Measurements from ENCODE around the gene CRABP1. TPM values are rescaled to one million over a fixed set of nuclear protein-coding genes. Genes with fewer than 3 reads are reported as not detected.

CRABP1 gene
- polyA plus RNA-seq, 2 of the 4 experiments (the other 2 are of a cell fraction): 0.57 to 1.1 TPM

DNA sequence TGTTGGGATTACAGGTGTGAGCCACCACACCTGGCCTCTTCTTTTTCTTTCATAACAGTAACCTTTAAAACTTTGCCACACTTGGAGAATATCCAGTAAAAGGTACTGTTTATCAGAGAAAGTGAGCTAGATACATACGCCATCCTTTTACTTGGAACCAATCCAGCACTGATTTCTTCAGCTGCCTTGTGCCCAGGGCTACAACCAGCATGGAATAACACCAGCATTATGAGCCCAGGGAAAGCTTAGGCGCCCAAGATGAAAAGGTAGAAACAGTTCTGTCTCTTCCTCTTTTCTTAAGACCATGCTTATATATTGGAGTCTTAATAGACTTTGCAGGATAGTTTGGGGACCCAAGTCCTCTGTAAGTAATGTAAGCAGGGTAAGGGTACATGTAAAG lies 49.1 kb upstream of the CRABP1 start:
- no peak overlapping the region for H3K4me3 ChIP-seq
- H3K4me1 ChIP-seq: no peaks in the 10 kb centered on the region; the same call in 2 of the 3 replicates
- WGBS (ENCODE audit: missing lambda C conversion rate): 47% methylated on average over 2 of the region's 2 CpGs
- no peaks in the 10 kb centered on the region for H3K9me3 ChIP-seq
- ChIA-PET CTCF (interaction anchor here (0.8 to 1.9 kb wide), 8 partner anchors 10 to 182 kb away, joined by 3 to 9 read pairs (median 4); partner anchors contain the start of gene CIB2), POLR2A (interaction anchor here (0.6 to 2.3 kb wide), 2 partner anchors 9 to 13 kb away, joined by 3 to 15 read pairs; partner anchors contain the start of gene SKIC8)
- FAIRE-seq: no peak
- TF ChIP-seq ZNF302 (CRISPR knock-in tag; IDR thresholded peaks at IDR 0.05): no peak
- TF ChIP-seq CEBPB (IDR thresholded peaks at IDR 0.05): no peak
- no peak for TF ChIP-seq SMC3 (IDR thresholded peaks at IDR 0.05)
- TF ChIP-seq EP300 (IDR thresholded peaks at IDR 0.05): no peak
- TF ChIP-seq HEYL (CRISPR knock-in tag; IDR thresholded peaks at IDR 0.05): no peak
- TF ChIP-seq ESRRA (IDR thresholded peaks at IDR 0.05; ENCODE audit: borderline replicate concordance, low read length): no peak
- TF ChIP-seq ZC3H11A (IDR thresholded peaks at IDR 0.05): no peak
- TF ChIP-seq RNF2 (IDR thresholded peaks at IDR 0.05; ENCODE audit: borderline replicate concordance, low read depth): no peak
- TF ChIP-seq MAZ (IDR thresholded peaks at IDR 0.05; ENCODE audit: borderline replicate concordance, low read depth, low read length): no peak
- TF ChIP-seq RCOR1 (IDR thresholded peaks at IDR 0.05; ENCODE audit: low read depth, low read length): no peak
- TF ChIP-seq NPAS2 (CRISPR knock-in tag; IDR thresholded peaks at IDR 0.05; ENCODE audit: borderline replicate concordance): no peak
- no peak for TF ChIP-seq BHLHE40 (IDR thresholded peaks at IDR 0.05; ENCODE audit: low read depth, low read length)
- no peak for TF ChIP-seq MAFK (IDR thresholded peaks at IDR 0.05; ENCODE audit: partially characterized antibody)
- TF ChIP-seq EHMT2 (IDR thresholded peaks at IDR 0.05; ENCODE audit: low read depth): no peak
- TF ChIP-seq HOXB13 (CRISPR knock-in tag; IDR thresholded peaks at IDR 0.05; ENCODE audit: low read depth): no peak
- TF ChIP-seq, protein P1, sequence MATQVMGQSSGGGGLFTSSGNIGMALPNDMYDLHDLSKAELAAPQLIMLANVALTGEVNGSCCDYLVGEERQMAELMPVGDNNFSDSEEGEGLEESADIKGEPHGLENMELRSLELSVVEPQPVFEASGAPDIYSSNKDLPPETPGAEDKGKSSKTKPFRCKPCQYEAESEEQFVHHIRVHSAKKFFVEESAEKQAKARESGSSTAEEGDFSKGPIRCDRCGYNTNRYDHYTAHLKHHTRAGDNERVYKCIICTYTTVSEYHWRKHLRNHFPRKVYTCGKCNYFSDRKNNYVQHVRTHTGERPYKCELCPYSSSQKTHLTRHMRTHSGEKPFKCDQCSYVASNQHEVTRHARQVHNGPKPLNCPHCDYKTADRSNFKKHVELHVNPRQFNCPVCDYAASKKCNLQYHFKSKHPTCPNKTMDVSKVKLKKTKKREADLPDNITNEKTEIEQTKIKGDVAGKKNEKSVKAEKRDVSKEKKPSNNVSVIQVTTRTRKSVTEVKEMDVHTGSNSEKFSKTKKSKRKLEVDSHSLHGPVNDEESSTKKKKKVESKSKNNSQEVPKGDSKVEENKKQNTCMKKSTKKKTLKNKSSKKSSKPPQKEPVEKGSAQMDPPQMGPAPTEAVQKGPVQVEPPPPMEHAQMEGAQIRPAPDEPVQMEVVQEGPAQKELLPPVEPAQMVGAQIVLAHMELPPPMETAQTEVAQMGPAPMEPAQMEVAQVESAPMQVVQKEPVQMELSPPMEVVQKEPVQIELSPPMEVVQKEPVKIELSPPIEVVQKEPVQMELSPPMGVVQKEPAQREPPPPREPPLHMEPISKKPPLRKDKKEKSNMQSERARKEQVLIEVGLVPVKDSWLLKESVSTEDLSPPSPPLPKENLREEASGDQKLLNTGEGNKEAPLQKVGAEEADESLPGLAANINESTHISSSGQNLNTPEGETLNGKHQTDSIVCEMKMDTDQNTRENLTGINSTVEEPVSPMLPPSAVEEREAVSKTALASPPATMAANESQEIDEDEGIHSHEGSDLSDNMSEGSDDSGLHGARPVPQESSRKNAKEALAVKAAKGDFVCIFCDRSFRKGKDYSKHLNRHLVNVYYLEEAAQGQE (IDR thresholded peaks at IDR 0.05): no peak
- no peak for ATAC-seq
- DNase-seq (ENCODE audit: low read depth in 1 of 2, low spot score in 1 of 2): no peak
- H3K4me2 ChIP-seq: no peak overlapping the region
- no peak overlapping the region for H3K27ac ChIP-seq

DNA sequence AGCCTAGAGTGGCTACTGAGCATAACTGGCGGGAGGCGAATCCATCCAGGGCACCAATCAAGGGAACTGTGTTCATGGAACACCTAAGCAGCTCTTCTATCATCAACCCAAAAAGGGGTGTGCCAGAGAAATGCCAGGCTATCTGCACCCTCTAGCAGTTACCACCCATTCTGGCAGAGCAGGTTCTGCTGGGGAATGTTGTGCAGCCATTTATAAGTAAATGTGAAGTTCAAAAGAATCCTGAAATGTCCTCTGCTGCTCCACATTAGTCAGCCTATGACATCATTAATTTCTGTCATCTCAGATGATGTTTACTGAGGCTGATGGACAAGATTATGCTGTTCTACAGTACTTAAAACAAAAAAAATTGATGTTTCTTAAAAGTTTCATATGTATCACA lies 48.5 kb upstream of the CRABP1 start:
- no peak for ATAC-seq
- H3K4me3 ChIP-seq: no peak overlapping the region
- H3K9me3 ChIP-seq: no peaks in the 10 kb centered on the region
- POLR2A ChIA-PET: interaction anchor here (2.3 kb wide), 1 partner anchor 8 kb away, joined by 15 read pairs; the partner anchor contains the start of gene SKIC8
- peak; percentile 70 for FAIRE-seq
- no peak overlapping the region for H3K4me2 ChIP-seq
- TF ChIP-seq HOXB5 (CRISPR knock-in tag; IDR thresholded peaks at IDR 0.05) (no peak), CHD2 (IDR thresholded peaks at IDR 0.05; ENCODE audit: low read length, partially characterized antibody) (no peak), SMC3 (IDR thresholded peaks at IDR 0.05) (no peak), TFCP2L1 (CRISPR knock-in tag; IDR thresholded peaks at IDR 0.05) (no peak), ZSCAN20 (CRISPR knock-in tag; IDR thresholded peaks at IDR 0.05) (no peak), JUN (IDR thresholded peaks at IDR 0.05) (no peak), GATA3 (IDR thresholded peaks at IDR 0.05; ENCODE audit: borderline replicate concordance) (no peak), MYC (IDR thresholded peaks at IDR 0.05; ENCODE audit: borderline replicate concordance, low read length) (no peak), RCOR1 (IDR thresholded peaks at IDR 0.05; ENCODE audit: low read depth, low read length) (no peak), HOXA7 (CRISPR knock-in tag; IDR thresholded peaks at IDR 0.05) (no peak)
- TF ChIP-seq, protein P2, sequence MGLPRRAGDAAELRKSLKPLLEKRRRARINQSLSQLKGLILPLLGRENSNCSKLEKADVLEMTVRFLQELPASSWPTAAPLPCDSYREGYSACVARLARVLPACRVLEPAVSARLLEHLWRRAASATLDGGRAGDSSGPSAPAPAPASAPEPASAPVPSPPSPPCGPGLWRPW (IDR thresholded peaks at IDR 0.05): no peak
- TF ChIP-seq, protein P3, sequence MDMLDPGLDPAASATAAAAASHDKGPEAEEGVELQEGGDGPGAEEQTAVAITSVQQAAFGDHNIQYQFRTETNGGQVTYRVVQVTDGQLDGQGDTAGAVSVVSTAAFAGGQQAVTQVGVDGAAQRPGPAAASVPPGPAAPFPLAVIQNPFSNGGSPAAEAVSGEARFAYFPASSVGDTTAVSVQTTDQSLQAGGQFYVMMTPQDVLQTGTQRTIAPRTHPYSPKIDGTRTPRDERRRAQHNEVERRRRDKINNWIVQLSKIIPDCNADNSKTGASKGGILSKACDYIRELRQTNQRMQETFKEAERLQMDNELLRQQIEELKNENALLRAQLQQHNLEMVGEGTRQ (IDR thresholded peaks at IDR 0.05): no peak
- TF ChIP-seq, protein P4, sequence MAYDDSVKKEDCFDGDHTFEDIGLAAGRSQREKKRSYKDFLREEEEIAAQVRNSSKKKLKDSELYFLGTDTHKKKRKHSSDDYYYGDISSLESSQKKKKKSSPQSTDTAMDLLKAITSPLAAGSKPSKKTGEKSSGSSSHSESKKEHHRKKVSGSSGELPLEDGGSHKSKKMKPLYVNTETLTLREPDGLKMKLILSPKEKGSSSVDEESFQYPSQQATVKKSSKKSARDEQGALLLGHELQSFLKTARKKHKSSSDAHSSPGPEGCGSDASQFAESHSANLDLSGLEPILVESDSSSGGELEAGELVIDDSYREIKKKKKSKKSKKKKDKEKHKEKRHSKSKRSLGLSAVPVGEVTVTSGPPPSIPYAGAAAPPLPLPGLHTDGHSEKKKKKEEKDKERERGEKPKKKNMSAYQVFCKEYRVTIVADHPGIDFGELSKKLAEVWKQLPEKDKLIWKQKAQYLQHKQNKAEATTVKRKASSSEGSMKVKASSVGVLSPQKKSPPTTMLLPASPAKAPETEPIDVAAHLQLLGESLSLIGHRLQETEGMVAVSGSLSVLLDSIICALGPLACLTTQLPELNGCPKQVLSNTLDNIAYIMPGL (CRISPR knock-in tag; IDR thresholded peaks at IDR 0.05; ENCODE audit: borderline replicate concordance): no peak
- CTCF ChIA-PET: interaction anchor here (1.0 to 1.9 kb wide), 6 partner anchors 9 to 183 kb away, joined by 3 to 9 read pairs (median 4); partner anchors contain the start of gene CIB2
- 98% methylated on average over 2 of the region's 2 CpGs for WGBS (ENCODE audit: missing lambda C conversion rate)
- no peaks in the 10 kb centered on the region; the same call in 2 of the 3 replicates for H3K4me1 ChIP-seq
- no peak for DNase-seq (ENCODE audit: low read depth in 1 of 2, low spot score in 1 of 2)
- no peak overlapping the region for H3K27ac ChIP-seq
